RPMI8226 (cell line): Measurements from ENCODE around the gene SRXN1.
A peak's percentile ranks its signal among the peaks of the same experiment; 100 is the strongest.
"Not testable (repeated sequence)": the region's sequence is repeated elsewhere in the genome, so short reads cannot be mapped to it uniquely, and the experiment has no call there.

Experiments
- DNase-seq: peaks from one replicate; pipeline ENCODE4 v3.0.0-alpha.2; 2015

Gene SRXN1

DNA sequence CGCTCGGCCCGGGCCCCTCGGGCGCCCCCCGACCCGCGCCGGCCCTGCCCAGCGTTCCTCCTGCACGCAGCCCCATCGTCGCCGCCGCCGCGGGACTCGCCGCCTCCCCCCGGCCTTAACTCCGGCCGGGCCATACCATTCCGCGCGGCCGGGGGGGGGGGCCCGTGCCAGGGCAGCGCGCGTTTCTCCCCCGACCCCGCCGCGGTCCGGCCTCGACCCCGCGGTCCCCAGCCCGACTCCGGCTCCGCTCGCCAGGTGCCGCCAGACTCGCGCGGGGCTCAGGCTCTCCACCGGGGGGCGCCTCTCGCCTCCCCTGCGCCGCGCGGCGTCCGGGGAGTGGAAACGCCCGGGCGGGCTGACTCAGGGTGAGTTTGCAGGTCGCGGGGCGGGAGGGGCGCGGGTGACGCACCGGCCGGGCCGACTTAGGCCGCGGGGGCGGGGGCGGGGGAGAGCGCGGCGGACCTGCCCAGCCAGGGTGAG is at the start of gene SRXN1:
Gene SRXN1 (minus strand): TSS at position 91 of the 480 bp plus-strand sequence. CDS start 15 bp downstream, at position 76.
- DNase-seq = peak; percentile 95

DNA sequence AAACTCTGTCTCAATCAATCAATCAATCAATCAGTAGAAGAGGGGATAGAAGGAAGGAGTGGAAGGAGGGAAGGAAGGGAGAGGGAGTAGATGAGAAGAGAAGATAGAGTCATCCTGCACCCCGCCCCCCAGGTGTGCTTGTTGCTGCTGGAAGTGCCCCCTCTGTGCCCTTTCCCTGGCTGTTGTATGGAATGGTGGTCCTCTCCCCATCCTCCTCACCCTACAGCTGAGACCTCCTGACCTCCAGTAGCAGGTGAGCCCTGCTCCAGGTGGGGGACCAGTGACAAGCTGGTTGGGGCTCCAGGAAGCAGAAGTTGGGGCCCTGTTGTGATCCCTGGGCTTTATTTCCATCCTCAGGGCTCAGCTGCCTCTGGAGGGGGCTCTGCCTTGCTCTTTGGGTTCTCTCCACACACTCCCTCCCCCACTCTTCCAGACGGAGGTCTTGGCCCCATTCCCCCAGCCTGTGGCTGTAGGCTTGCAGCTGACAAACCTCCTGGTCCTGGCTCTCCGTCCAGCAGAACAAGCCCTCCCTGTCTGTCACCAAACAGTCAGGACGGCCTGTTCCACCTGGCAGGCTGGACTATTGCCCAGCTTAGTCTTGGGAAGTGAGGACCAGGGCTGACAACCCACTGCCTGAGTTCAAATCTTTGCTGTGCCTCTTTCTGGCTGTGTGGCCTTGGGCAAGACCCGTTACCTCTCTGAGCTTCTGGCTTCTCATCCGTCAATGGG is 48.6 kb upstream of the SRXN1 start:
- no peak for DNase-seq

DNA sequence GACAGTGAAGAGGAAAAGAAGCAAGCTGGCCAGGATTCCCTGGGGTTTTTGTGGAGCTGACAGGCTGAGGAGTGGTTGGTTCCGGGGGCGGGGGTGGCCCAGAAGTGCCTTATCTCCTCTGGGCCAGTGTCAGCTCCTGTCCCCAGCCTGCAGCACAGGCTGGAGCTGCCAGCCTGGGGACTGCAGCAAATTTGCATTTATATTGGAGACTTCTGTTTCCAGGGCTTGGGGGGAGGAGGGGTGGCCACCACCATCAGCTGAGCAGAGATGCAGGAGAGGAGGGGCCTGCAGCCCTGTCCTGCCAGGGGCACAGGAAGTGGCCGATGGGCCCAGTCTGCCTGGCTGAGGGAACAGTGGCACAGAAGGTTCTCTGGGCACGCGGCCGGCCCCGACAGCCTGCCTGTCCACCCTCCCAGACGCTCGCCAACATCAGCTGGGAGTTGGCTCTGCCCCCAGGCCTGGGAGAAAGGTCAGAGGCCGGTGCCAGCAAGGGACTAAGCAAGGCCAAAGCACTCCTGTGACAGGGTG is 46.9 kb upstream of the SRXN1 start:
- no peak for DNase-seq

DNA sequence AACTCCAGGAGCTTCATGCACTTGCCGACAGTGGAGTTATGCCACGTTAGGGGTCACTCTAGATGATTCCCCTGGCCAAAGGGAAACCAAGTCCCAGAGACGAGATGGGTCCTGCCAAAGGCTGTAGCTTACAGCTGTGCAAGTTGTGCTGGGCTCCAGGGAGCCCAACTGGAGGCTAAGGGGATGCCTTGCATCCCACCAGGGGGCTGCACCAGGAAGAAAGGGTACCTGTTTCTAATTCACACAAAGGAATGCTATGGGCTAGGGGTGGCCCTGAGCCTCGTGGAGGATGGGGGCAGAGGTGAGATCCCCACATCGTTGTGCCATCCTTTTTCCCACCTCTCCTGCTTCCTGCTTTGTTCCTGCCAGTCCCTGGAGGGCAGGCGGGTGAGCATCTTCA is 46.3 kb upstream of the SRXN1 start:
- DNase-seq = no peak

DNA sequence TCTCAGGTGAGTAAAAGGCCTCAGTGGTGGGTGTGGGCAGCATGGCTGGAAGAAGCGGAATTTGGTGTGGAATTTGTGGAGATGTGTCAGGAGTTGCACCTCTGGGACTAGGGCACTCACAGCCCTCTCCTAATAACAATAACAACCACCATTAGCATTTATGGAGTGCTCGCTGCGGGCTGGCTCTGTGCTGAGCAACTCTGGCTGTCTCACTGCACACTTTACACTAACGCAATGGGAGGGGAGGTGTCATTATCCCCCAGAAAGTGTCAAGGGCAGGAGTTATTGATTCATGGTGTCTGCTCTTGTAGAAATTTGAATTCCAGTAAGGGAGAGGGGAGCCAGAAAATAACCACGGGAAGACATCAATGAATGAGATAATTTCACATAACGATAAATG is 45.3 kb upstream of the SRXN1 start:
- DNase-seq = no peak

DNA sequence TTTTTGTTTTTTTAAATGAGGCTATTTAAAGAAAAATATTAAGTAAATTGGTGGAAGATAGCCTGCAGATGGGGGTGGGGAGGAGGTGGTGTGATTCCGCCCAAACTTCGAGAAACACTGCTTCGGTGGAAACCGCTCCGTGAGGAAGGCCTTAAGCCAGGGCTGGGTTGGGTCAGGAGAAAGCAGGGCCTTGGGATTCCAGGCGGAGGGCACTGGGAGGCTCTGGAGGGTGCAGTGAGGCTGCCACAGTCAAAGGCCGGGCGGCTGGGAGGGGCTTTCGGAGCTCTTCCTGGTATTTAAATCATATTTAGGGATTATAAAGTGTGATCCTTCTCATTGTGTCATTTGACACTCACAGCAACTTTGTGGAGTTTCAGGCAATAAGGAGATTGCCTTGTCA is 44.8 kb upstream of the SRXN1 start:
- no peak for DNase-seq

DNA sequence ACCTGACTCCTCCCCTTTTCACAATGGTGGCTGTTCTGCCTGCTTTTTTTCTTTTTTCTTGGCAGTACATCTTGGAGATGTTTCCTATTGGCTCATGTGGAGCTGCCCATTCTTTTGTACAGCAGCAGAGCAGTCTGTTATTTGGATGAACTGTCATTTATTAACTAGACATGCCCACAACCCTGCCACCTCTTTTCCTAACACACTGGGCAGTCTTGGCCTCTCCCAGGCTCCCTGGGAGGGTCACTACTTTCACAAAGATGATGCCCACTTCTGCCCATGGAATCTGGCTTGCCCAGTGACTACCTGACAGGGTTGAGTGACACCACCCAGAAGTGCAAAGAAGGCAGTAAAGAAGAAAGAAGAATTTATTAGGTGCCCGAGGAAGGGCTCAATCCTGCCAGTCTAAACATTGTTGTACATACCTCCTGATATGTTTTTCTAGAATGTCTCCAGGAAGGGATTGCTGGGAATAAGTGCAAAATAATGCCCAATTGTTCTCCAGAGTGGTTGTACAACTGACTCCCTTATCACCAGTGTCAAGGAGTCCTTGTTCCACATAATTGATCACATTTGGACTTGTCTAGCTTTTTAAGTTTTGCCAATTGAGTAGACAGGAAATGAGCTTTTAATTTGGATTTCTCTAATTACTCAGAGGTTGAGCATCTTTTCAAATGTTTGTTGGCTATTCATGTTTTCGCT is 42.3 kb upstream of the SRXN1 start:
- no peak for DNase-seq

DNA sequence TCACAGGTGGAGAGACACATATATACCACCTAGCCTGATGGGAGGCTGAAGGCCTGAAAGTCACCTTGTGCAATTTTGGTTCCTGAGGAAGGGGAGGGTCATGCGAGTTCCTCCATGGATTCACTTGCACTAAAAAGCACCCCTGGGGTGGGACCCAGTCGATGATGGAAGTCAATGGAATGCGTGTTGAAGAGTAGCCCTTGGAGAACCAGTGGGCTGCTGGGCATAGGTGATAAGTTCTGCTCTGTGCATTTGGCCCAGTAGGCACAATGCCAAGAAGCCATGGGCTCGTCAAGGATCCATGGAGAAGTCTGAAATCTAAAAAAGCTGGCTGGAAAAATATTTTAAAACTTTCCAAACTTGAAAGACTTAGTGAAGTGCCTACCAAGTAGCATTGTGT is 41.5 kb upstream of the SRXN1 start:
- no peak for DNase-seq

DNA sequence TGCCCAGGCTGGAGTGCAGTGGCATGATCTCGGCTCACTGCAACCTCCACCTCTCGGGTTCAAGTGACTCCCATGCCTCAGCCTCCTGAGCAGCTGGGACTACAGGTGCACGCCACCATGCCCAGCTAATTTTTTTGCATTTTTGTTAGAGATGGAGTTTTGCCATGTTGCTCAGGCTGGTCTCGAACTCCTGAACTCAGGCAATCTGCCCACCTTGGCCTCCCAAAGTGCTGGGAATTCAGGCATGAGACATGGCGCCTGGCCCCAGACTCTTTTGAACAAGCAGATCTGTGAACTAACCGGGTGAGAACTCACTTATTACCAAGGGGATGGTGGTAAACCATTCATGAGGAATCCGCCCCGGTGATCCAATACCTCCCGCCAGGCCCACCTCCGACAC is 40.8 kb upstream of the SRXN1 start:
- not testable (repeated sequence) for DNase-seq

DNA sequence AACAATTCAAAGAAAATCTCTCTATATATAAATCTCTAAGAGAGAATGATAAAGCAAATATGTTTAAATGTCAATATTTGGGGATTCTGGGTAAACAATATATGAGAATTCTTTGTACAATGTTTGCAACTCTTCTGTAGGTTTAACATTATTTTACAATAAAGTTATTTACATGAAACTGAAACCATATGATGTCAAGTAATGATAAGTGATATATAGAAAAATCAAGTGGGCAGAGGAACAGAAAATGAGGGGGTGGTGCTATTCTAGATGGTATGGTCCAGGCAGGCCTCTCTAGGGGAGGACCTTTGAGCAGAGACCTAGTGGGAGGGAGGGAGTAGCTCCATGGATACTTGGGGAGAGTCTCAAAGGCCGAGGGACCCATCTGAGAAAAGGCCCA is 39.0 kb upstream of the SRXN1 start:
- DNase-seq = no peak

DNA sequence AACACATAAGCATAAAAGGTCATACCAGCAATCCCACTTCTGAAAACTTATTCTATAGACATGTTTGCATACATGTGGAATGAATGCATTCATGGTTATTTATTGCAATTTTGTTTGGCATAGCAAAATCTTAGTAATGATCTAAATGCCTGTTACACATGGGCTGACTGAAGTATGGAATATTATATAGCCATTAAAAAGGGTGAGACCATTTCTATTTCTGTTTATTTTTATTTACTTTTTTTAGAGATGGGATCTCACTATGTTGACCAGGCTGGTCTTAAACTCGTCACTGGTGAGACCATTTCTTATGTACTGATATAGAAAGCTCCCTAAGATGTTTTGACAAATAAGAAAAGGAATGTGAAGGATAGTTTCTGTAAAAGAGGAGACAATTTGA is 36.9 kb upstream of the SRXN1 start:
- no peak for DNase-seq

DNA sequence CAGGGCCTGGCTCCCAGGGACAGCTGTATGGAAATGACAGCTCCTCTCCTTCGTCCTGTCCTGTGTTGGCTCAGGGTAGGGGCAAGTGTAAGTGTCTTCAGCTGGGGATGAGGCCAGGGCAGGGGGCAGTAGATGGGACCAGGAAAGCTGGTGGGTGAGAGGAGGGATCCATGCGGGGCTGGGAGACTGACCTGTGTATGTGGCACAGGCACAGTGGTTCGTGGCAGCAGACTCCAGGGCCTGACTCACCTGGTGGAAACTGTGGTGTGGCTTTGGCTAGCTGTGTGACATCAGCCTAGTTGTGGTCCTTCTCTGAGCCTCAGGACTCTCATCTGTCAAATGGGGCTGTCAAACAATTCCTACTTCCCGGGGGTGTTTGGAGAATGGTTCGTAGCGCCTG is 36.3 kb upstream of the SRXN1 start:
- DNase-seq = no peak

DNA sequence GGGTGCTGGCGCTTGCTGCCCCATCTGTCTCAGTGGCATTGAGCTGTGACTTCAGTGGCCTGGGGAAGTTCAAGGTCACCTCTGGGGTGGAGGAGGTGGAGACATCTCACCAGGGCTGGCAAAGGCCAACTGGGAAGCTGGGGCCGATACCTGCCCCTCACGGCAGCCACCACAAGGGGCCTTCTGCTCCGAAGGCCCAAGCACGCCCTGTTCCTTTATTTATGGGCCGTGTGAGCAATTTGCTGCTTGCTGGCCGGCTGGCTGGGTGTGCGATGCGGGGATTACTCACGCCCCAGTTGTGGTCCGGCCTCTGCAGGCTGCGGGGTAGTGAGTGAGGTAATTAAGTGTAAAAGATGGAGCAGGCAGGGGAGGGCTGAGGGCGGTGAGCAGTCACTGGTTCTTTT is 35.8 kb upstream of the SRXN1 start:
- DNase-seq = no peak

DNA sequence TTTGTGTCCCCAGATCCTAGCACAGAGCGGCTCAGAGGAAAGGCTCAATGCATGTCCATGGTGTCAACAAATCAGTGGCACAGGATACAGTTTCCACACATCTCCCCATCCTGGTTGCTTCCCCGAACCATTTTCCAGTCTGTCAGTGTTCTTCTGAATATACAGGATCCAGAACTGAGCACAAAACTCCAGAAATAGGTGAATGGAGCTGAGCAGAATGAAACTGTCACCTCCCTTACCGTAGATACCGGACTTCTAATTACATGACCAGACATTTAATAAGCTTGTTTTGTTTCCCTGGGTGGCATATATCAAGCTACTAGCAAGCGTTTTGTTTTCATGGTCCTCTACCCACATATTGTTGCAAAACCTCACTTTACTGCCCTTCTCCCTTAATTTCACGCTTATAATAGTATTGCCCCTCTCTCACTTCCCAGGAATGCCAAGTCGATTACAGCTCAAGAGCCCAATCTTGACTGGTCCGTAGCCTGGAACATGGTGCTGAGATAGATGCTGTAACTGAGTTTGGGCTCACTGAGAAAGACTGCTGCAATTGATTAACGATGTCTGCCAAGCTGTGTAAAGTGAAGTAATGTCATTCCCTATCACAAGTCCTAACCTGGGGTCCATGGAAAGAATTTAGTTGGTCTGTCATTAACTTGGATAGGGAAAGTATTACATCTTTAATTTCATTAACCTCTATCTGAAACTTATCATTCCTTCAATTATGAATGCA is 34.6 kb upstream of the SRXN1 start:
- DNase-seq = no peak

DNA sequence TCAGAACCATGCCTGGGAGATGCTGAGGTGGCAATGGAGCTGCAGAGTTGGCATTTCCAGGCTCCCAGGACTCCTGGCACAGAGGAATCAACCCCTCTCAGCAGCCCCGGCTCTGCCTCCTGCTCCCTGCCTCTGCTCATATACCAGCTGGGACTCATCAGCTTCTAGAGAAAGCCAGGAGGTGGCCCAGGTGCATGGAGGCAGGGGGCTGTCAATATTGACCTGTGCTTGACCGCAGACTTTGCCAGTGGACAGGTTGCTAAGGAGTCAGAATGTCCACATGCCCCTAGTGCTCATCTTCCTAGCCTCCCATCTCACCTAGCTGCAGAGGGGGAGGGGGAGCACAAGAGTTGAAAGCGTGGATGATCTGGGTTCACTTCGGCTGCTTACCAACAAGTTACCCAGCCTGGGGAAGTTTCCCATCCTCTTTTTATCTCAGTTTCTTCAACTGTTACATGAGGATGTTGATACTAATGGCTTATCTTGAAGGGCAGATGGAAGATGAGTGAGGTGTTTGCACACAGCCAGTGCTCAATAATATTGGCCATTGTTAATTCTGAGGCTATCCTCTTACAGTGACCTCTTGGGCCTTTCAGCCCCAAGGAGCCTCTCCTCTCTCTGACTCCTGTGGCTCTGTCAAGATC is 31.8 kb upstream of the SRXN1 start:
- no peak for DNase-seq

DNA sequence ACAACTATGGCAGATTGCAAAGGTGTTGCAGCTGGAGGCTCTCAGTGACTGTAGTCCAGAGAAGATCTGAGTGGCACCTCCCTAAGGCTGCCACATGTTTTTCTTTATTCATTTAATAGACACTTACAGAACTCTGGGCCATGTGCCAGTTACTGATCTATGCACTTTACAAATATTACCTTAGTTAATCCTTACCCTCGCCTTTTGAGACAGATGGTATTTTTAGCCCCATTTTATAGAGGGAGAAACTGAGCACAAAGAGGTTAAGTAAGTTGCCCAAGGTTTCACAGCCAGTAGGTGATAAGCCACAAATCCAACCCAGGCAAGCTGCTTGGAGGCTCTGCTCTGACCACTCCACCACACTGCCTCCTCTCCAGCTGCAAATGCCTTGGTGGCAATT is 29.1 kb upstream of the SRXN1 start:
- DNase-seq = peak; percentile 81

DNA sequence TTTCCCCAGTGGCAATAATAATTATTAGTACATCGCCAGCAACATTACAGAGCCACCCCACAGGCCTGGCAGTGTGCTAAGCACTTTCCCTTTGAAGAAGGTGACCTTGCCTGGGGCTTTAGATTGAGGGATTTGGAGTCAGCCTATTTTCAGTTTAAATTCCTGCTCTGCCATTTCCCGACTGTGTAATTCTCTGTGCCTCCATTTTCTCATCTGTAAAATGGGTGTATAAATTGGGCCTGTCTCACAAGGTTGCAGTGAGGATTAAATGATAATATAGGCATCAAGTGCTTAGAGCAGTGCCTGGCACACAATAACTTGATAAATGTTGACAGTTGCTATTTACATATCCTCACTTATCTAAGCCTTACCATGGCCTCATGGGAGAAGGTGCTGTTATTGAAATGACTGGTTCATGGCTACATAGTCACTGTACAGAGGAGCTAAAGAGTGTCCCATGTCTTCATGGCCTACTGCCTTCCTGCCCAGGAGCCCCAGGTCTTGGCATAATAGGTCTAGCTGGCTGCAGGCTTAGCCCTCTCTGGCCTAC is 27.7 kb upstream of the SRXN1 start:
- no peak for DNase-seq

DNA sequence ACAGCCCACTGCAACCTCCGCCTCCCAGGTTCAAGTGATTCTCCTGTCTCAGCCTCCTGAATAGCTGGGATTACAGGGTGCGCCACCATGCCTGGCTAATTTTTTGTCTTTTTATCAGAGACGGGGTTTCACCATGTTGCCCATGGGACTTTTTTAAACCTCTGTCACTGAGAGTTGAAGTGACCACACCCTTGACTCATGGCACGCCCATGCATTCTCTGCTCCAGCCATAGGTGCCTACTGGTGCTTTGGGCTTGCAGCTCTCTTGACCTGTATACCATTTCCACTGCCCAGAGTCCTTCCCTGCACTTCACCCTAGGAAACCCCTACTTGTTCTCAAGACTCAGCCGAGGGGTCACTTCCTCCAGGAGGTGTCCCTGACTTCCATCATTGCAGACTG is 25.0 kb upstream of the SRXN1 start:
- DNase-seq = no peak

DNA sequence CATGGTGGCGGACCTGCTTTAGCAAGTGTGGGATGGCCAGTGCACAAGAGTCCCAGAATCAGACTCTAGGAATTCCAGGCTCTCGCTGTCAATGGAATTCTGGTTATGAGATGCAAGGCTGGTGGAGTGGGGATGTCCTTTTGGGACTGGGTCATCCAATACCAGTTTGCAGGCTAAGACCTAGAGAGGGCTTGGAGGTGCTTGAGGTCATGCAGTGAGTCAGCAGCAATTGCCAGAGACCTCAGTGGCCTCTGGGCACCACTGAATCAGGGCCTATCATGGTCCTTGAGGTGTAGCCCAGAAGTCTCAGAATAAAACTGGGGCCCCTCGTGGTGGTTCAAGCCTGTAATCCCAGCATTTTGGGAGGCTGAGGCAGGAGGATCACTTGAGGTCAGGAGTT is 24.0 kb upstream of the SRXN1 start:
- peak; percentile 60 for DNase-seq

DNA sequence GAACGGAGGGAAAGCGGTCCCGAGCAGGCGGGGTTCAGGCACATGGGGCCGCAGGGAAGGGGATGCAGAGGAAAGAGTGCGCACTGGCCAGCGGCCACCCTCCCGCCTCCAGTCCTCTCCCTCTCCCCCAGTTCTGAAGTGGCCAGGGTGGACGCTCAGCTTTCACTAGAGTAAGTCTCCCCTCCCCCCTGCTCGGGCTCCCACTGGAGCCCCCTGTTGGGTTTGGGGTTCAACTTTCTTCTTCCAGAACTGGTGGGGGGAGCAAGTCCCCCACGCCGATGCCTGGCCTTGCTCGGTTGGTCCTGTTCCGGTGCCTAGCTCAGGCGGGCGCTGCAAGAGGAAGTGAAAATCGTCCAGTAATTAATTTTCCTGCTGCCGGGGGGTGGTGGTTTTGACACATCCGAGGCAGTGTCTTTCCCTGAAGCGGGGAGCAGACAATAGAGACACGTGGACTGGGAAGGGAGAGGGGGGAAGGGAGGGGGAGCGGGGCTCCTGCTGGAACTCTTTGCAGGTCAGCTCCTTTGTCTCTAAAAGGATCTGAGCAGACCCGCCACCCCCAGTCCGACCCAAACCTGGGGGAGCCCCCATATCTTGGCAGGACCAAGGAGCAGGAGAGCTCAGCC is 23.4 kb upstream of the SRXN1 start:
- peak; percentile 87 for DNase-seq

DNA sequence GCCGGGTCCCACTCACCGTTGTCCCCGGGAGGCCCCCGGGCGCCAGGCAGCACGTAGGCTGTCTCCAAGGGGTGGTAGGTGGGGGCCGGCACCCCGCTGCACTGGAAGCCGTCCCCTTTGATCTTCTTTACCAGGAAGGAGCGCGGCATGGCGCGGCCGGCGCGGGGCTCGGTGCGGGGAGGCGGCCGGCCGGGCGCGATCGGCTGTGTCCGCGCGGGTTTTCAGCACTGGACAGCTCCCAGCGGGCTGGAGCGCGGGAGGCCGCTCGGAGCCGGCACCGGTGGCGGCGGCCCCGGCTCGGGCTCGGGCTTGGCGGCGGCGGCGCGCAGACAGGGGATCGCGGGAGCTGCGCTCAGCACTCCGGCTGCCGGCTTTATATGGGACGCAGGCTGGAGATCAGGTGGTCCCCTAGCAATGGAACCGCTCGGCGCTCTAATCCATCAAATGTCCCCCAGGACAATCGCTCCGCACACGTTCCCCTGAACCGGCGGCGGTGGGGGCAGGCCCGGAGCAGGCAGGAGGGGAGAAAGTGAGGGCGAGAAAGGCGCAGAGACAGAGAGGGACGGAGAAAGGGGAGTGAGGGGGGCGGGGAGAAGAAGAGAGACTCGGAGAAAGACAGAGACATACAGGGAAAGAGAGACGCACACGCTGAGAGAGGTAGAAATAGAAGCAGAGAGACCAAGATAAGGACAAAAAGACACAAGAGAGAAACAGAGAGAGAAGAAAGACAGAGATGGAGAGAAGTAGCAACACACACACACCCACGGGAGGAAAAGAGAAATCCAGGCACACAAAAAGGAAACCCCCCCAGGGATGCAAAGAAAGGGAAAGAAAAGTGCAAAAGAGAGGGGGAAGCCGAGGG is 22.7 kb upstream of the SRXN1 start, which contains the start of gene SCRT2:
Gene SCRT2 (minus strand): TSS at position 350 of the 862 bp plus-strand sequence. CDS start 201 bp downstream, at position 149.
- peak; percentile 80 for DNase-seq
